ENCODE measurements around the gene MSI2. TPM values are rescaled to one million over a fixed set of nuclear protein-coding genes. Genes with fewer than 3 reads are reported as not detected.

Gene MSI2
- total RNA-seq, 1 donor from 2014 or later, result 67.9 TPM

DNA sequence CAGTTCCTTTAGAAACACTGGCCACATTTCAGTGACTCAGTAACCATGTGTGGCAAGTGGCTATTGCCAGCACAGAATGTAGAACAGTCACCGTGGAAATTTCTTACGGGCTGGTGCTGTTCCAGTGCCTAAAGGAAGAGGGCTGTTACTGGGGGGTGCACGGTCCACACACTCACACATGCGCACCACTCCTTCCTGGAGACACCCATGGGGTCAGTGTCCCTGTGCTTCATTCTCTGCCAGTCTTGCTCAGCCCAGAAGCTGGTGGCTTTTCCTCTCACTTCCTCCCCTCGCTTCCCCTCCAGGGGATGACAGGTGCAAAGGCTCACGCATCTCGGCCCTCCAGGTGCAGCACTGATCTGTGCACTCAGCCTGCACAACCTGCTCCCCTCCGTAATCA is 373.1 kb downstream of the MSI2 start:
- Histone ChIP-seq H3K36me3 (ENCODE audit: insufficient read depth, low read length) (no peaks in the 10 kb centered on the region), H3K27me3 (ENCODE audit: insufficient read depth, low read length) (no peaks in the 10 kb centered on the region), H4K20me1 (ENCODE audit: insufficient read depth, low read length) (no peaks in the 10 kb centered on the region), H3K4me2 (ENCODE audit: low read length) (no peak overlapping the region), H2AFZ (ENCODE audit: low read depth, low read length) (no peak overlapping the region), H3K79me2 (ENCODE audit: insufficient read depth, low read length) (no peaks in the 10 kb centered on the region), H3K4me1 (ENCODE audit: insufficient read depth, low read length) (no peaks in the 10 kb centered on the region), H3K27ac (ENCODE audit: low read depth, low read length) (no peak overlapping the region), H3K9ac (ENCODE audit: low read length) (no peak overlapping the region), H3K4me3 (ENCODE audit: insufficient read depth, low read depth, low read length) (no peak overlapping the region), H3K9me3 (ENCODE audit: insufficient read depth, low read depth, low read length) (no peaks in the 10 kb centered on the region)
- FAIRE-seq (no peak), DNase-seq (ENCODE audit: low read depth) (no peak)
- TF ChIP-seq EZH2 (IDR thresholded peaks at IDR 0.05; ENCODE audit: insufficient read depth, low read length), result no peak
- Mint-ChIP-seq H3K4me3 (ENCODE audit: unreplicated experiment) (no peak overlapping the region), H3K4me1 (ENCODE audit: low read depth, unreplicated experiment) (no peaks in the 10 kb centered on the region), H3K9me3 (ENCODE audit: unreplicated experiment) (peaks cover 2% of the 10 kb centered on the region), H3K27ac (ENCODE audit: unreplicated experiment) (no peak overlapping the region), H3K36me3 (ENCODE audit: low read depth, unreplicated experiment) (peaks cover 38% of the 10 kb centered on the region), H3K27me3 (ENCODE audit: low read depth, unreplicated experiment) (no peaks in the 10 kb centered on the region)

DNA sequence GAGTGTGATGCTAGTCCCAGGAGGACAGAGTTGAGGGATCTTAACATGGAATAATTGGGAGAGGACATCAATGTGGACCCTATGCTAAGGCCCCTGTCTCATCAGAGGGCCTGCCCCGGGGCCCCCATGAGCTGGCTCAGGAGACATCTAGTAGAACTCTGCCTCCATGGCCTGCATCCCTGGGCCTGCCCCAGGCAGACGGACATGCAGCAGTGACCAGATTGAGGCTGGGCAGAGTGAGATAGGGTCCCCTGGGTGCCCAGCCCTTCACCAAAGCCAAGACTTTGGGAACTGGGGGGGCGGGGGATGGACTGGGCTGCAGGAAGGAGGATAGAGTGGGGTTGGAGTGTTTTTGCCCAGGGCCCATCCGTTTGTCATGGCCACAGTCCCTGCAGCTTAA is 373.6 kb downstream of the MSI2 start:
- no peaks in the 10 kb centered on the region for H3K79me2 ChIP-seq (ENCODE audit: insufficient read depth, low read length)
- no peak overlapping the region for H3K27ac ChIP-seq (ENCODE audit: low read depth, low read length)
- H3K4me3 ChIP-seq (ENCODE audit: insufficient read depth, low read depth, low read length), result no peak overlapping the region
- H2AFZ ChIP-seq (ENCODE audit: low read depth, low read length), result no peak overlapping the region
- no peaks in the 10 kb centered on the region for H4K20me1 ChIP-seq (ENCODE audit: insufficient read depth, low read length)
- no peak for DNase-seq (ENCODE audit: low read depth)
- H3K27me3 Mint-ChIP-seq (ENCODE audit: low read depth, unreplicated experiment), result no peaks in the 10 kb centered on the region
- H3K9me3 Mint-ChIP-seq (ENCODE audit: unreplicated experiment), result peaks cover 2% of the 10 kb centered on the region
- no peaks in the 10 kb centered on the region for H3K4me1 Mint-ChIP-seq (ENCODE audit: low read depth, unreplicated experiment)
- no peak overlapping the region for H3K27ac Mint-ChIP-seq (ENCODE audit: unreplicated experiment)
- H3K9me3 ChIP-seq (ENCODE audit: insufficient read depth, low read depth, low read length), result no peaks in the 10 kb centered on the region
- H3K4me1 ChIP-seq (ENCODE audit: insufficient read depth, low read length), result peaks cover 2% of the 10 kb centered on the region
- no peak overlapping the region for H3K9ac ChIP-seq (ENCODE audit: low read length)
- no peak for TF ChIP-seq EZH2 (IDR thresholded peaks at IDR 0.05; ENCODE audit: insufficient read depth, low read length)
- TF ChIP-seq, protein P1, sequence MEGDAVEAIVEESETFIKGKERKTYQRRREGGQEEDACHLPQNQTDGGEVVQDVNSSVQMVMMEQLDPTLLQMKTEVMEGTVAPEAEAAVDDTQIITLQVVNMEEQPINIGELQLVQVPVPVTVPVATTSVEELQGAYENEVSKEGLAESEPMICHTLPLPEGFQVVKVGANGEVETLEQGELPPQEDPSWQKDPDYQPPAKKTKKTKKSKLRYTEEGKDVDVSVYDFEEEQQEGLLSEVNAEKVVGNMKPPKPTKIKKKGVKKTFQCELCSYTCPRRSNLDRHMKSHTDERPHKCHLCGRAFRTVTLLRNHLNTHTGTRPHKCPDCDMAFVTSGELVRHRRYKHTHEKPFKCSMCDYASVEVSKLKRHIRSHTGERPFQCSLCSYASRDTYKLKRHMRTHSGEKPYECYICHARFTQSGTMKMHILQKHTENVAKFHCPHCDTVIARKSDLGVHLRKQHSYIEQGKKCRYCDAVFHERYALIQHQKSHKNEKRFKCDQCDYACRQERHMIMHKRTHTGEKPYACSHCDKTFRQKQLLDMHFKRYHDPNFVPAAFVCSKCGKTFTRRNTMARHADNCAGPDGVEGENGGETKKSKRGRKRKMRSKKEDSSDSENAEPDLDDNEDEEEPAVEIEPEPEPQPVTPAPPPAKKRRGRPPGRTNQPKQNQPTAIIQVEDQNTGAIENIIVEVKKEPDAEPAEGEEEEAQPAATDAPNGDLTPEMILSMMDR (IDR thresholded peaks at IDR 0.05; ENCODE audit: insufficient read depth, low read depth, low read length), result no peak
- H3K4me3 Mint-ChIP-seq (ENCODE audit: unreplicated experiment), result no peak overlapping the region
- no peak for FAIRE-seq
- no peaks in the 10 kb centered on the region for H3K27me3 ChIP-seq (ENCODE audit: insufficient read depth, low read length)
- peaks cover 41% of the 10 kb centered on the region for H3K36me3 Mint-ChIP-seq (ENCODE audit: low read depth, unreplicated experiment)
- no peak overlapping the region for H3K4me2 ChIP-seq (ENCODE audit: low read length)
- no peaks in the 10 kb centered on the region for H3K36me3 ChIP-seq (ENCODE audit: insufficient read depth, low read length)

DNA sequence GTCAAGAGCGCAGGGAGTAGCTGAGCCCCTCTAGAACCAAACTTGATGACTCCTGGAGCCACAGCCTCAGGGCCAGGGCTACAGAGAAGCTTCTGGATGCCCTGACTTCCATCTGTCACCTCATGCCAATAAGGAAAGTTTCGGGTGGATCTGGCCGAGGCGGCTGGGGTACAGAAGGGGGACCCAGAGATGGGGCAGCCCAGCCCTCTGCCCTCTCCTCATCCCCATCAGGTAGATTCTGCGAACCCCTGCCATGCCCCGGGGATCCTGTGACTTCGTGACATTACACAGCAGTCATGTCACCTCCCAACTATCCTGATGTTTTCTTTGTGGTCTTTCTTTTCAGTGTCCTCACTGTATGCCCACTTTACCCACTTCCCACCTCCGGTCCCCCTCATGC is 374.4 kb downstream of the MSI2 start:
- Histone ChIP-seq H3K79me2 (ENCODE audit: insufficient read depth, low read length) (no peaks in the 10 kb centered on the region), H2AFZ (ENCODE audit: low read depth, low read length) (no peak overlapping the region), H3K9ac (ENCODE audit: low read length) (no peak overlapping the region), H3K27ac (ENCODE audit: low read depth, low read length) (no peak overlapping the region), H3K27me3 (ENCODE audit: insufficient read depth, low read length) (no peaks in the 10 kb centered on the region), H3K36me3 (ENCODE audit: insufficient read depth, low read length) (no peaks in the 10 kb centered on the region), H3K4me3 (ENCODE audit: insufficient read depth, low read depth, low read length) (no peak overlapping the region), H3K4me2 (ENCODE audit: low read length) (no peak overlapping the region), H3K9me3 (ENCODE audit: insufficient read depth, low read depth, low read length) (no peaks in the 10 kb centered on the region), H4K20me1 (ENCODE audit: insufficient read depth, low read length) (no peaks in the 10 kb centered on the region), H3K4me1 (ENCODE audit: insufficient read depth, low read length) (peaks cover 4% of the 10 kb centered on the region)
- FAIRE-seq, result no peak
- Mint-ChIP-seq H3K9me3 (ENCODE audit: unreplicated experiment) (peaks cover 2% of the 10 kb centered on the region), H3K27ac (ENCODE audit: unreplicated experiment) (no peak overlapping the region), H3K36me3 (ENCODE audit: low read depth, unreplicated experiment) (peaks cover 42% of the 10 kb centered on the region), H3K4me3 (ENCODE audit: unreplicated experiment) (no peak overlapping the region), H3K4me1 (ENCODE audit: low read depth, unreplicated experiment) (no peaks in the 10 kb centered on the region), H3K27me3 (ENCODE audit: low read depth, unreplicated experiment) (no peaks in the 10 kb centered on the region)
- TF ChIP-seq, protein P1 (IDR thresholded peaks at IDR 0.05; ENCODE audit: insufficient read depth, low read depth, low read length), result no peak
- no peak for TF ChIP-seq EZH2 (IDR thresholded peaks at IDR 0.05; ENCODE audit: insufficient read depth, low read length)
- DNase-seq (ENCODE audit: low read depth), result no peak
